T-helper 17 cell (primary cell): ENCODE measurements around the gene FAM221A. TPM values are rescaled to one million over a fixed set of nuclear protein-coding genes. Genes with fewer than 3 reads are reported as not detected.

ENCODE experiments used
- total RNA-seq, 4 donors: library from RNA in 2 of 4; stranded (reverse) in 2 of 4; gene quantifications; one replicate each; pipeline ENCODE4 v1.2.3 and lab custom pipeline; 2022 to 2026

FAM221A gene
- total RNA-seq, 2 donors from 2014 or later: 4.8 to 6.2 TPM

Other genes starting within 250 kb of the FAM221A start
- 10 to 100 TPM in 1 of 2 donors, 1 to 10 TPM in 1; 1.4 to 11.0 TPM for gene IGF2BP3, start 209.7 kb upstream of the FAM221A start, total RNA-seq
- gene TRA2A, start 148.2 kb upstream of the FAM221A start, total RNA-seq: 100 to 1,000 TPM; 249 to 285 TPM
- 1 to 10 TPM; 6.5 to 7.5 TPM for gene CCDC126, start 82.8 kb upstream of the FAM221A start, total RNA-seq
- gene STK31, start 30.0 kb downstream of the FAM221A start, total RNA-seq: under 1 TPM; 0.26 to 0.80 TPM